HL-60 (cell line): Measurements from ENCODE around the gene DOCK7.

Experiments used
- DNase-seq, 2 experiments: peaks; one replicate each; pipeline ENCODE4 v3.0.0-alpha.2; 2010 to 2020; ENCODE audit warnings: low read depth in 1 of 2, low spot score in 1 of 2
- H3K27ac ChIP-seq: fragments of 250-450 bp; sonication (Bioruptor Pico); replicated peaks from 2 replicates; pipeline ENCODE4 v1.5.1; 2020; ENCODE audit warnings: mild to moderate bottlenecking, moderate library complexity
- H3K27me3 ChIP-seq: fragments of 250-450 bp; sonication (Bioruptor Pico); 2 replicates; pipeline ENCODE4 v1.5.1; 2021; ENCODE audit warnings: mild to moderate bottlenecking, moderate library complexity; ENCODE audit not compliant: insufficient read depth, poor library complexity, severe bottlenecking
- H3K4me3 ChIP-seq: replicated peaks from 2 replicates; pipeline ENCODE4 v1.5.1; 2011; ENCODE audit warnings: mild to moderate bottlenecking, control low read depth, low read length; ENCODE audit not compliant: insufficient read depth
- CTCF ChIP-seq: IDR thresholded peaks from one replicate; pipeline ENCODE4 v1.5.1; 2011; ENCODE audit warnings: low read length, control low read depth, inconsistent platforms; ENCODE audit not compliant: insufficient read depth
- GABPA ChIP-seq: IDR thresholded peaks from 2 replicates; pipeline ENCODE4 v1.6.1; 2012; ENCODE audit warnings: low read depth
- POLR2AphosphoS5 ChIP-seq: IDR thresholded peaks from 2 replicates; pipeline ENCODE4 v1.6.1; 2012; ENCODE audit warnings: low read depth
- REST ChIP-seq: IDR thresholded peaks from 2 replicates; pipeline ENCODE4 v1.6.1; 2012; ENCODE audit warnings: low read depth; ENCODE audit not compliant: insufficient replicate concordance
- SPI1 ChIP-seq: IDR thresholded peaks from 2 replicates; pipeline ENCODE4 v1.6.1; 2012; ENCODE audit warnings: low read depth, mild to moderate bottlenecking, borderline replicate concordance

Gene DOCK7

GRCh38 chr1:62444701-62445100 lies 243.5 kb downstream of the DOCK7 start:
- no peak for DNase-seq
- no peaks in the 10 kb centered on the region for H3K27me3 ChIP-seq
- H3K27ac ChIP-seq = no peak overlapping the region
- no peak overlapping the region for H3K4me3 ChIP-seq
- TF ChIP-seq POLR2AphosphoS5 (no peak), SPI1 (peak; percentile 60; the same call in 1 of the 2 replicates)

- peak in 1 of 2 experiments; percentile 5 for DNase-seq
- Histone ChIP-seq H3K27ac (peak overlapping the region; percentile 8; the same call in 1 of the 2 replicates), H3K27me3 (no peaks in the 10 kb centered on the region), H3K4me3 (peak overlapping the region; percentile 88)
- TF ChIP-seq SPI1 (no peak), POLR2AphosphoS5 (no peak), REST (no peak), CTCF (no peak), GABPA (no peak)
Observed at GRCh38 chr1:62439652-62440371, 248.4 kb downstream of the DOCK7 start.

GRCh38 chr1:62438163-62438562 lies 250.0 kb downstream of the DOCK7 start:
- peak overlapping the region; percentile 100 for H3K27ac ChIP-seq
- H3K27me3 ChIP-seq = no peaks in the 10 kb centered on the region
- TF ChIP-seq REST = no peak
- TF ChIP-seq GABPA = no peak
- TF ChIP-seq POLR2AphosphoS5 = no peak
- no peak for TF ChIP-seq SPI1
- no peak for TF ChIP-seq CTCF
- peak in 1 of 2 experiments; percentile 3 for DNase-seq
- peak overlapping the region; percentile 88 for H3K4me3 ChIP-seq

- peak overlapping the region; percentile 100 for H3K27ac ChIP-seq
- TF ChIP-seq REST (no peak), GABPA (no peak), CTCF (no peak), SPI1 (no peak), POLR2AphosphoS5 (no peak)
- no peaks in the 10 kb centered on the region for H3K27me3 ChIP-seq
- DNase-seq = peak in 1 of 2 experiments; percentile 56
- H3K4me3 ChIP-seq = peak overlapping the region; percentile 88
Observed at GRCh38 chr1:62437273-62437940, 250.8 kb downstream of the DOCK7 start.
